HG03378 (cell line): ENCODE measurements around the gene AHCYL2.
"Not testable (repeated sequence)": the region's sequence is repeated elsewhere in the genome, so short reads cannot be mapped to it uniquely, and the experiment has no call there.

Experiments
- ATAC-seq: cut with Tn5 transposase; IDR thresholded peaks from one replicate; pipeline ENCODE4 v1.9.1; 2021; ENCODE audit warnings: mild to moderate bottlenecking, moderate library complexity; ENCODE audit not compliant: unreplicated experiment

Gene AHCYL2

GRCh38 chr7:129208667-129209066 is 16.2 kb upstream of the AHCYL2 start:
- no peak for ATAC-seq

- no peak for ATAC-seq
These were observed 15.5 kb upstream of the AHCYL2 start for GRCh38 chr7:129209067-129209926.

GRCh38 chr7:129210256-129210988 is 14.4 kb upstream of the AHCYL2 start:
- ATAC-seq: no peak

GRCh38 chr7:129210989-129211312 is 13.9 kb upstream of the AHCYL2 start:
- no peak for ATAC-seq

- no peak for ATAC-seq
These were observed 12.7 kb upstream of the AHCYL2 start for GRCh38 chr7:129212126-129212525.

GRCh38 chr7:129212596-129212995 is 12.2 kb upstream of the AHCYL2 start:
- no peak for ATAC-seq

- no peak for ATAC-seq
These were observed 11.0 kb upstream of the AHCYL2 start for GRCh38 chr7:129213828-129214227.

- ATAC-seq: not testable (repeated sequence)
These were observed 9.1 kb upstream of the AHCYL2 start for GRCh38 chr7:129215691-129216090.

GRCh38 chr7:129216101-129216715 is 8.6 kb upstream of the AHCYL2 start:
- ATAC-seq: not testable (repeated sequence)

GRCh38 chr7:129216821-129217416 is 7.9 kb upstream of the AHCYL2 start:
- not testable (repeated sequence) for ATAC-seq

GRCh38 chr7:129218514-129219062 is 6.2 kb upstream of the AHCYL2 start:
- ATAC-seq: no peak

- ATAC-seq: not testable (repeated sequence)
These were observed 5.7 kb upstream of the AHCYL2 start for GRCh38 chr7:129219166-129219565.

- ATAC-seq: no peak
These were observed 2.8 kb upstream of the AHCYL2 start for GRCh38 chr7:129222064-129222463.

- peak; percentile 21 for ATAC-seq
These were observed 538 bp downstream of the AHCYL2 start for GRCh38 chr7:129225206-129225930.

GRCh38 chr7:129225931-129226572 is 1.2 kb downstream of the AHCYL2 start:
- ATAC-seq: no peak

- ATAC-seq: no peak
These were observed 3.1 kb downstream of the AHCYL2 start for GRCh38 chr7:129227646-129228578.

GRCh38 chr7:129228633-129229032 is 3.8 kb downstream of the AHCYL2 start:
- no peak for ATAC-seq

- ATAC-seq: no peak
These were observed 6.8 kb downstream of the AHCYL2 start for GRCh38 chr7:129231666-129232065.

GRCh38 chr7:129238546-129238945 is 13.7 kb downstream of the AHCYL2 start:
- ATAC-seq: no peak
